Nephron progenitor cell (in vitro differentiated cells): ENCODE data around the gene MSH5.

Experiments used
- DNase-seq: peaks from one replicate; pipeline ENCODE4 v3.0.0; 2021
- H3K27ac Mint-ChIP-seq: 2 replicates; pipeline ENCODE4 v1.8.0; 2021; ENCODE audit warnings: mild to moderate bottlenecking, moderate library complexity, mixed read lengths
- H3K27me3 Mint-ChIP-seq: 2 replicates; pipeline ENCODE4 v1.8.0; 2021; ENCODE audit warnings: mild to moderate bottlenecking, low read depth, mixed read lengths; ENCODE audit not compliant: poor library complexity
- H3K36me3 Mint-ChIP-seq: 2 replicates; pipeline ENCODE4 v1.8.0; 2021; ENCODE audit warnings: low read depth, mixed read lengths
- H3K4me1 Mint-ChIP-seq: 2 replicates; pipeline ENCODE4 v1.8.0; 2021; ENCODE audit warnings: mixed read lengths
- H3K4me3 Mint-ChIP-seq: 2 replicates; pipeline ENCODE4 v1.8.0; 2021; ENCODE audit warnings: mild to moderate bottlenecking, moderate library complexity, mixed read lengths
- H3K9me3 Mint-ChIP-seq: 2 replicates; pipeline ENCODE4 v1.8.0; 2021; ENCODE audit warnings: mild to moderate bottlenecking, moderate library complexity, mixed read lengths
- CTCF ChIP-seq: fragments of 200-600 bp; sonication (generic); IDR thresholded peaks from 2 replicates; pipeline ENCODE4 v1.5.0; 2021; ENCODE audit warnings: antibody characterized with exemption

The MSH5 gene

GRCh38 chr6:31767096-31767645 is 27.4 kb downstream of the MSH5 start:
- Mint-ChIP-seq H3K9me3 (no peaks in the 10 kb centered on the region), H3K27me3 (peaks cover 8% of the 10 kb centered on the region), H3K27ac (no peak overlapping the region), H3K36me3 (peaks cover 14% of the 10 kb centered on the region), H3K4me1 (peaks cover 39% of the 10 kb centered on the region), H3K4me3 (no peak overlapping the region)
- TF ChIP-seq CTCF, result no peak
- no peak for DNase-seq

DNA sequence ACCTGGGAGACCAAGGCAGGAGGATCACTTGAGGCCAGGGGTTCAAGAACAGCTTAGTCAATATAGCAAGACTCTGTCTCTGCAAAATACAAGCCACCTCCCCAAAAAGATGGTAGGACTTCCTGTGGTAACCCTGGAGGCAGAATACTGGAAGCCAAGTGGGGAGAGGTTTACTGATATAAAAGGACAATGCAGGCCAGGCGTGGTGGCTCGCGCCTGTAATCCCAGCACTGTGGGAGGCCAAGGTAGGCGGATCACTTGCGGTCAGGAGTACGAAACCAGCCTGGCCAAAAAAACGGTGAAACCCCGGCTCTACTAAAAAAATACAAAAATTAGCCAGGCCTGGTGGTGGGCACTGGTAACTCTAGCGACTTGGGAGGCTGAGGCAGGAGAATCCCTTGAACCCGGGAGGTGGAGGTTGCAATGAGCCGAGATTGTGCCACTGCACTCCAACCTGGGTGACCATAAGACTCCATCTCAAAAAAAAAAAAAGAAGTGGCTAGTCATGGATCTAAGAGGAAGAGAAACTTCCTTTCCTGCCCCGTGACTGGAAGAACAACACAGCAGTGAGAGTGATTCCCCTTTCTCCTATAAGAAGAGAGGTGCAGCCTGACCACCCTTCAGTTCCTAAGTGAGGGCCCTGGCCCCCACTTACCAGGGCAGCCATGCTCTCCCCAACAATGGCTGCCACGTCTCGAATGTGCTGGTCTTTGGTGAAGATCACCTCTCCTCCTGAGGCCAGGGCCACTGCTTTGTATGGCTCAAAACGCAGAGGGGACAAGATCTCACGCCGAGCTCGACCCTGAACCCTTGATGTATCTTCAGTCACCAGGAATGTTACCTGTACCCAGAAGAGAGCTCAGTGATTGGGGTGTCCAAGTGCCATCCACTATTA is 28.8 kb downstream of the MSH5 start:
- no peaks in the 10 kb centered on the region for H3K9me3 Mint-ChIP-seq
- peaks cover 5% of the 10 kb centered on the region for H3K36me3 Mint-ChIP-seq
- TF ChIP-seq CTCF, result no peak
- no peak for DNase-seq
- H3K4me3 Mint-ChIP-seq, result no peak overlapping the region
- peaks cover 4% of the 10 kb centered on the region for H3K27me3 Mint-ChIP-seq
- no peak overlapping the region for H3K27ac Mint-ChIP-seq
- H3K4me1 Mint-ChIP-seq, result peaks cover 26% of the 10 kb centered on the region

DNA sequence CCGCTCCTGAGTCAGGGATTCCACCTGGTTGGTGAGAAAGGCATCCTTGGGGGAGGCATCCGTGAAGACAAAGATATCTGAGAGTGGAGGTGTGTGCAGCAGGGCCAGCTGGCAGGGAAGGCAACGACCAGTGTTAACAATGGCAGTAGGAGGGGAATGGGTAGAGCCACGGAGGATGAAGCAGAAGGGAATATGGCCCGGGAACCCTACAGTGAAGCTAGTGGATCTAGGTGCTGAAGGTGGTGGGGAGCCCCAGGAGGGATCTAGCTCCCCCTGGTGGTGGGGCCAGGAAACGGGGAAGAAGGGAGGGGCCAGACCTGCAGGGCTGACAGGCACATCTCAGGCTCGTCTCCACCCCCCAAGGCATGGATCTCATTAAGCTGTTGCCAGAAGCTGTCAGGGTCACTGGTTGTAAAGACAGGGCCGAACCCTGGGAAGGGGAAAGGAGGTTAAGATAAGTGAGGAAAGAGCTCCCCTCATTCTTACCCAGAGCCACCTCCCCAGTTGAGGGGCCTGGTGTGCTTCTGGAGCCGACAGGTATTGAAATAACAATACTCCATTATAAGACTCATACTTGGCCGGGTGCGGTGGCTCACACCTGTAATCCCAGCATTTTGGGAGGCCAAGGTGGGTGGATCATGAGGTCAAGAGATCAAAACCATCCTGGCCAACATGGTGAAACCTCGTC is 30.0 kb downstream of the MSH5 start:
- Mint-ChIP-seq H3K4me3 (no peak overlapping the region), H3K36me3 (no peaks in the 10 kb centered on the region), H3K27ac (no peak overlapping the region), H3K27me3 (peaks cover 3% of the 10 kb centered on the region), H3K9me3 (no peaks in the 10 kb centered on the region), H3K4me1 (peaks cover 14% of the 10 kb centered on the region)
- TF ChIP-seq CTCF, result peak; percentile 47
- peak; percentile 41 for DNase-seq

- no peak for DNase-seq
Measured at GRCh38 chr6:31770860-31771259, 31.1 kb downstream of the MSH5 start.

GRCh38 chr6:31771992-31772358 is 32.2 kb downstream of the MSH5 start:
- no peak for DNase-seq
- Mint-ChIP-seq H3K27me3 (peaks cover 3% of the 10 kb centered on the region), H3K27ac (no peak overlapping the region), H3K9me3 (no peaks in the 10 kb centered on the region), H3K4me1 (peaks cover 23% of the 10 kb centered on the region), H3K4me3 (no peak overlapping the region), H3K36me3 (no peaks in the 10 kb centered on the region)
- TF ChIP-seq CTCF, result no peak

More at GRCh38 chr6:31770860-31771259, 31.1 kb downstream of the MSH5 start:
- Mint-ChIP-seq H3K27ac (no peak overlapping the region), H3K36me3 (no peaks in the 10 kb centered on the region), H3K4me1 (peaks cover 22% of the 10 kb centered on the region), H3K4me3 (no peak overlapping the region), H3K27me3 (peaks cover 3% of the 10 kb centered on the region), H3K9me3 (no peaks in the 10 kb centered on the region)
- TF ChIP-seq CTCF, result no peak
